Adrenal gland (tissue), 12 donors: Measurements from ENCODE around the gene ERC1. TPM values are rescaled to one million over a fixed set of nuclear protein-coding genes. Genes with fewer than 3 reads are reported as not detected.
"Not testable (repeated sequence)": the region's sequence is repeated elsewhere in the genome, so short reads cannot be mapped to it uniquely, and the experiment has no call there.

Source experiments
- DNase-seq, 7 donors: peaks; one replicate each; pipeline ENCODE4 v3.0.0-alpha.2; 2019 to 2020
- H3K27ac ChIP-seq, 5 donors: fragments of 200-600 bp; sonication (generic) in 4 of 5; 1 replicate in 3 of 5; 2 replicates in 2 of 5; pipeline versions ENCODE4 v1.5.1 to v1.8.0; 2016 to 2020; ENCODE audit warnings: mild to moderate bottlenecking in 1 of 5
- H3K27me3 ChIP-seq: fragments of 200-600 bp; 2 replicates; pipeline ENCODE4 v1.8.0; 2021
- H3K36me3 ChIP-seq, 2 donors: fragments of 200-600 bp; replicated peaks in 1 of 2; 1 replicate in 1 of 2; 2 replicates in 1 of 2; pipeline versions ENCODE4 v1.5.1 to v1.8.0; 2018 to 2022
- H3K4me1 ChIP-seq, 2 donors: fragments of 200-600 bp; replicated peaks in 1 of 2; 1 replicate in 1 of 2; 2 replicates in 1 of 2; pipeline versions ENCODE4 v1.5.1 to v1.8.0; 2018 to 2021
- H3K4me3 ChIP-seq, 4 donors: fragments of 200-600 bp; sonication (generic) in 3 of 4; one replicate each; pipeline ENCODE4 v1.5.1; 2016 to 2018
- H3K9me3 ChIP-seq, 3 donors: fragments of 200-600 bp; sonication (generic) in 1 of 3; replicated peaks in 1 of 3; 1 replicate in 2 of 3; 2 replicates in 1 of 3; pipeline versions ENCODE4 v1.5.1 to v1.8.0; 2016 to 2021
- CTCF ChIP-seq, 6 experiments: fragments of 450-650 bp in 4 of 6; fragments of 200-600 bp in 2 of 6; sonication (generic) in 1 of 6; IDR thresholded peaks; 1 replicate in 5 of 6; 2 replicates in 1 of 6; pipeline versions ENCODE4 v1.5.1 to v1.8.0; 2016 to 2021; ENCODE audit warnings: antibody characterized with exemption in 6 of 6, mild to moderate bottlenecking in 2 of 6, moderate library complexity in 1 of 6
- POLR2A ChIP-seq, 2 donors: fragments of 450-650 bp; IDR thresholded peaks; one replicate each; pipeline ENCODE4 v1.6.1; 2017; ENCODE audit warnings: antibody characterized with exemption in 2 of 2, mild to moderate bottlenecking in 2 of 2, moderate library complexity in 1 of 2
- WGBS, 4 donors: extraction: QIAGEN DNeasy Blood & Tissue Kit in 2 of 4; methylation state at CpG; one replicate each; pipeline versions ENCODE4 v1.1.5 to v1.1.7; 2013 to 2017; 5-methylcytosine and 5-hydroxymethylcytosine counted together
- intact Hi-C, 2 donors: fragments of 100-400 bp; cut with DNase I; formaldehyde crosslinking; loops; one replicate each; pipeline versions ENCODE4 v1.14.1 to v1.15.0; 2022 to 2023
- polyA plus RNA-seq, 3 donors: library from polyadenylated mRNA; stranded (reverse); fragments of 200-250 nt in 2 of 3; fragments of 350-450 nt in 1 of 3; fragmentation: Illumina TruSeq in 1 of 3; extraction: RNeasy Lipid Tissue Mini Kit (QIAGEN cat#74804) in 1 of 3; gene quantifications; one replicate each; pipeline ENCODE4 v1.2.3, GENCODE V29; 2013 to 2014
- total RNA-seq, 9 donors: library from RNA; depleted of rRNA in 4 of 9; stranded (reverse); fragments of >200 nt in 4 of 9; fragments of 120-200 nt in 1 of 9; fragmentation: NEBNext Ultra II Directional in 1 of 9; extraction: Animal tissue kit (Norgen Biotek cat#: 25700) in 1 of 9; gene quantifications; one replicate each; pipeline versions ENCODE4 v1.1.0 to v1.2.4, GENCODE V29; 2013 to 2023
- donor health status: healthy with polysubstance abuse.
- donor health status: Bipolar disorder and iron deficiency.
- donor health status: DM: yes; HTN: yes; CAD: no.
- donor health status: DM: no; HTN: no; CAD: no.
- donor health status: DM: no; HTN: no; CAD: no.
- donor health status: DM: yes; HTN: yes; CAD: no.

ERC1 gene
- total and polyA plus RNA-seq, 12 donors = 4.1 to 79.5 (median 40.2) TPM

DNA sequence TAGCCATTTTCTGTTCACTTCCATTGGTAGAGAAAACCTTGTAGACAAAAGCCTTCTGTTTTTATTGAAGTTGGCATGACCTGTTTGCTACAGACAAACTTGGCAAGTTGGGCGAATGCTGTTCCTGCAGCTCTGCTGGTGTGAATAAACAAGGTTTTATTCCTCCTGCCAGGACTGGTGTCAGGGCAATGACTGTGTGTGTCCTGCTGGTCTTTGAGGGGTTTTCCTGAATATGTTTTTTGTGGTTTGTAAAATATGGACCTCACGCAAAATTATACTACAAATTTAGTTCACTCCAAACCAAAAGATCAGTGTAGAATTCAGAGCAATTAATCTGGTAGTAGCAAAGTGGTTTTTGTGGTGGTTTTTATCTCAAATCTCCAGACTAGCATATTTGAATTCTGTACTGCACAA lies 140.8 kb downstream of the ERC1 start:
- Histone ChIP-seq H3K27me3 (no peaks in the 10 kb centered on the region), H3K4me3 (no peak overlapping the region), H3K27ac (no peak overlapping the region), H3K36me3 (no peaks in the 10 kb centered on the region), H3K9me3 (no peaks in the 10 kb centered on the region), H3K4me1 (no peaks in the 10 kb centered on the region)
- 47 to 58% (median 49%) methylated on average over 2 of the region's 2 CpGs for WGBS, 4 donors
- TF ChIP-seq CTCF (IDR thresholded peaks at IDR 0.05) (no peak), POLR2A (IDR thresholded peaks at IDR 0.05) (no peak)
- intact Hi-C loops = no loop called here
- no peak for DNase-seq

GRCh38 chr12:1132311-1132710 lies 141.3 kb downstream of the ERC1 start:
- intact Hi-C loops = no loop called here
- no peak for DNase-seq
- WGBS, 4 donors = 68 to 74% (median 71%) methylated on average over 6 of the region's 6 CpGs
- H3K4me1 ChIP-seq = no peaks in the 10 kb centered on the region
- TF ChIP-seq POLR2A (IDR thresholded peaks at IDR 0.05) (no peak), CTCF (IDR thresholded peaks at IDR 0.05) (no peak)
- H3K36me3 ChIP-seq = no peaks in the 10 kb centered on the region
- no peak overlapping the region for H3K27ac ChIP-seq
- H3K9me3 ChIP-seq = no peaks in the 10 kb centered on the region
- no peak overlapping the region for H3K4me3 ChIP-seq
- H3K27me3 ChIP-seq = no peaks in the 10 kb centered on the region

- WGBS, 4 donors = 91 to 97% (median 95%) methylated on average over 4 of the region's 4 CpGs
- Histone ChIP-seq H3K4me1 (peaks cover 0 to 2% of the 10 kb centered on the region in 2 donors), H3K9me3 (no peaks in the 10 kb centered on the region), H3K27ac (no peak overlapping the region), H3K36me3 (no peaks in the 10 kb centered on the region), H3K27me3 (no peaks in the 10 kb centered on the region), H3K4me3 (no peak overlapping the region)
- intact Hi-C loops = no loop called here
- DNase-seq = no peak
- TF ChIP-seq POLR2A (IDR thresholded peaks at IDR 0.05) (no peak), CTCF (IDR thresholded peaks at IDR 0.05) (no peak)
These were observed 147.7 kb downstream of the ERC1 start for GRCh38 chr12:1138691-1139090.

GRCh38 chr12:1146758-1147157 lies 155.7 kb downstream of the ERC1 start:
- intact Hi-C loops, H3K4me1 ChIP-seq, H3K27me3 ChIP-seq, DNase-seq, H3K36me3 ChIP-seq, H3K27ac ChIP-seq, H3K9me3 ChIP-seq, H3K4me3 ChIP-seq: not testable (repeated sequence)
- 89 to 99% (median 97%) methylated on average over 2 to 4 of the region's 4 CpGs for WGBS, 4 donors

DNA sequence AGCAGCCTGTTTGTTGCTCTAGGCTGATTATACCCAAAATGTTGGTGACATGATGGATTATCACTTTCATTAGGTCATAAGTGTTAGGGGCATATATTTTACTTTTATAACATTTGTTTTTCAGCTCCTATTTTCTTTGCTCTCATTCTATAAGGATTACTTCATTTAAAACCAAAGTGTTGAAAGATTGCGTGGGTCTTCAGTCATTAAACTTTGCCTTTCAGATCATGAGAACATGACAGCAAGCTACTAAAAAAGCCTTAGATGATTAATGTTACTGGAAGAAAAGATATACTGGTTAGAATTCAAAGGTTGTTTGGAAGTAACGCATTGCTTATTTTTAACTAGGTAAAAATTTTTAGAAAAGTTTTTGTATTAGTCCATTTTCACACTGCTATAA lies 156.8 kb downstream of the ERC1 start:
- WGBS, 4 donors = 96 to 100% (median 99%) methylated on average over 2 of the region's 2 CpGs
- no peaks in the 10 kb centered on the region for H3K27me3 ChIP-seq
- TF ChIP-seq CTCF (IDR thresholded peaks at IDR 0.05) (no peak), POLR2A (IDR thresholded peaks at IDR 0.05) (no peak)

More for the DNA sequence above, 156.8 kb downstream of the ERC1 start:
- no peak for DNase-seq
- Histone ChIP-seq H3K9me3 (no peaks in the 10 kb centered on the region), H3K27ac (no peak overlapping the region), H3K36me3 (no peaks in the 10 kb centered on the region), H3K4me1 (peaks cover 2 to 4% of the 10 kb centered on the region in 2 donors), H3K4me3 (no peak overlapping the region)
- intact Hi-C loops = no loop called here
